ENCODE results near the gene RMDN3. TPM values are rescaled to one million over a fixed set of nuclear protein-coding genes. Genes with fewer than 3 reads are reported as not detected.

RMDN3 gene
- total and polyA plus RNA-seq, 2 of the 13 experiments (the other 11 are each of a cell fraction or from before 2014, with no cell fraction given): 16.8 to 19.5 TPM

DNA sequence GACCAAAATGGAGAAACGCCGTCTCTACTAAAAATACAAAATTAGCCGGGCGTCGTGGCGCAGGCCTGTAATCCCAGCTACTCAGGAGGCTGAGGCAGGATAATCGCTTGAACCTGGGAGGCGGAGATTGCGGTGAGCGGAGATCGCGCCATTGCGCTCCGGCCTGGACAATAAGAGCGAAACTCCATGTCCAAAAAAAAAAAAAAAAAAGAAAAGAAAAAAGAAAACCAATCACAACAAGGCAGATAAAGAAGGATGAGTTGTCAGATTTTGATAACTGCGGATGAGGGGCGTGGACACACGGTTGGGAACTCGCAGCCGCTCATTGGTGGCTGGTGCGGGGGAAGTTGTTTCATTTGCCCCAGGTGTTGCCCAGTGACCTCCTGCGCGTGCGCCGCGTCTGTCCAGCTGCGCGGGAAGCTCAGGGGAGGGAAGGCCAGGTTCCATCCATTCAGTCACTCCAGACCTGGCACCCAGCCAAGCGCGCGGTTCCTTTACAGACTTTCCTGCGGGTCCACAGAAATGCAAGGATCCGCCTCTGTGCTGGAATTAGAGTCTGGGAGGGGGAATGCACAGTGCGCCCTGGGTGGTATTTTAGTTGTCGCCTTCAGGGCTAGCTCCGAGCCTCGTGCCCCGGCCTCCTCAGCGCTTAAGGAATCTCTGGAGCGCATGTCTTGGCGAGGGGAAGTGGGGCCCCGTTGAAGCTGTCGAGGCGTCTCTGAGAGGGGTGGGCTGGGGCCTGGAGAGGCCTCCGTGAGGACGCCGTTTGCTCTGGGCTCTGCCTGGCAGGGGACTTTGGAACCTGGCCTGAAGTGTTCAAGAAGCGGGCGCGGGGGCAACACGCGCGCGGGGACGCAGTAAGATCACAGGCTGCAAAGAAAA, 8.1 kb upstream of the RMDN3 start (continued):
- peak; percentile 22; the same call in 1 of the 2 replicates for TF ChIP-seq ZSCAN31 (CRISPR knock-in tag; IDR thresholded peaks at IDR 0.05; ENCODE audit: low read depth)
- no peak for TF ChIP-seq TBX2 (CRISPR knock-in tag; IDR thresholded peaks at IDR 0.05; ENCODE audit: borderline replicate concordance)
- peak; percentile 71 for TF ChIP-seq NFYC (CRISPR knock-in tag; IDR thresholded peaks at IDR 0.05)
- TF ChIP-seq ZFYVE20 (CRISPR knock-in tag; IDR thresholded peaks at IDR 0.05; ENCODE audit: borderline replicate concordance, low read depth): no peak; the same call in 1 of the 2 replicates
- TF ChIP-seq ZBTB3 (CRISPR knock-in tag; IDR thresholded peaks at IDR 0.05; ENCODE audit: borderline replicate concordance, low read depth): no peak
- TF ChIP-seq ZFX (CRISPR knock-in tag; IDR thresholded peaks at IDR 0.05; ENCODE audit: low read depth): no peak; the same call in 1 of the 2 replicates
- TF ChIP-seq HOXA9 (CRISPR knock-in tag; IDR thresholded peaks at IDR 0.05; ENCODE audit: borderline replicate concordance): no peak
- TF ChIP-seq ZNF20 (CRISPR knock-in tag; IDR thresholded peaks at IDR 0.05): no peak
- TF ChIP-seq ZNF557 (CRISPR knock-in tag; IDR thresholded peaks at IDR 0.05): no peak
- TF ChIP-seq U2AF1 (optimal IDR thresholded peaks at IDR 0.05; ENCODE audit: low read depth, low read length): no peak
- TF ChIP-seq ATRX (CRISPR knock-in tag; IDR thresholded peaks at IDR 0.05; ENCODE audit: borderline replicate concordance): no peak
- TF ChIP-seq NAIF1 (CRISPR knock-in tag; IDR thresholded peaks at IDR 0.05; ENCODE audit: borderline replicate concordance): no peak
- TF ChIP-seq, protein P1, sequence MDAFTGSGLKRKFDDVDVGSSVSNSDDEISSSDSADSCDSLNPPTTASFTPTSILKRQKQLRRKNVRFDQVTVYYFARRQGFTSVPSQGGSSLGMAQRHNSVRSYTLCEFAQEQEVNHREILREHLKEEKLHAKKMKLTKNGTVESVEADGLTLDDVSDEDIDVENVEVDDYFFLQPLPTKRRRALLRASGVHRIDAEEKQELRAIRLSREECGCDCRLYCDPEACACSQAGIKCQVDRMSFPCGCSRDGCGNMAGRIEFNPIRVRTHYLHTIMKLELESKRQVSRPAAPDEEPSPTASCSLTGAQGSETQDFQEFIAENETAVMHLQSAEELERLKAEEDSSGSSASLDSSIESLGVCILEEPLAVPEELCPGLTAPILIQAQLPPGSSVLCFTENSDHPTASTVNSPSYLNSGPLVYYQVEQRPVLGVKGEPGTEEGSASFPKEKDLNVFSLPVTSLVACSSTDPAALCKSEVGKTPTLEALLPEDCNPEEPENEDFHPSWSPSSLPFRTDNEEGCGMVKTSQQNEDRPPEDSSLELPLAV (CRISPR knock-in tag; conservative IDR thresholded peaks at IDR 0.05; ENCODE audit: low read depth): no peak
- peak; percentile 27; the same call in 1 of the 2 replicates for TF ChIP-seq ZNF746 (CRISPR knock-in tag; IDR thresholded peaks at IDR 0.05)
- TF ChIP-seq ZNF558 (CRISPR knock-in tag; IDR thresholded peaks at IDR 0.05; ENCODE audit: borderline replicate concordance): peak; percentile 4; the same call in 1 of the 2 replicates
- TF ChIP-seq GLMP (CRISPR knock-in tag; IDR thresholded peaks at IDR 0.05; ENCODE audit: borderline replicate concordance): no peak
- TF ChIP-seq, protein P2, sequence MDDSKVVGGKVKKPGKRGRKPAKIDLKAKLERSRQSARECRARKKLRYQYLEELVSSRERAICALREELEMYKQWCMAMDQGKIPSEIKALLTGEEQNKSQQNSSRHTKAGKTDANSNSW (CRISPR knock-in tag; IDR thresholded peaks at IDR 0.05; ENCODE audit: borderline replicate concordance): peak; percentile 56; the same call in 1 of the 2 replicates
- TF ChIP-seq, protein P3, sequence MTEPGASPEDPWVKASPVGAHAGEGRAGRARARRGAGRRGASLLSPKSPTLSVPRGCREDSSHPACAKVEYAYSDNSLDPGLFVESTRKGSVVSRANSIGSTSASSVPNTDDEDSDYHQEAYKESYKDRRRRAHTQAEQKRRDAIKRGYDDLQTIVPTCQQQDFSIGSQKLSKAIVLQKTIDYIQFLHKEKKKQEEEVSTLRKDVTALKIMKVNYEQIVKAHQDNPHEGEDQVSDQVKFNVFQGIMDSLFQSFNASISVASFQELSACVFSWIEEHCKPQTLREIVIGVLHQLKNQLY (CRISPR knock-in tag; IDR thresholded peaks at IDR 0.05): no peak
- TF ChIP-seq, protein P4, sequence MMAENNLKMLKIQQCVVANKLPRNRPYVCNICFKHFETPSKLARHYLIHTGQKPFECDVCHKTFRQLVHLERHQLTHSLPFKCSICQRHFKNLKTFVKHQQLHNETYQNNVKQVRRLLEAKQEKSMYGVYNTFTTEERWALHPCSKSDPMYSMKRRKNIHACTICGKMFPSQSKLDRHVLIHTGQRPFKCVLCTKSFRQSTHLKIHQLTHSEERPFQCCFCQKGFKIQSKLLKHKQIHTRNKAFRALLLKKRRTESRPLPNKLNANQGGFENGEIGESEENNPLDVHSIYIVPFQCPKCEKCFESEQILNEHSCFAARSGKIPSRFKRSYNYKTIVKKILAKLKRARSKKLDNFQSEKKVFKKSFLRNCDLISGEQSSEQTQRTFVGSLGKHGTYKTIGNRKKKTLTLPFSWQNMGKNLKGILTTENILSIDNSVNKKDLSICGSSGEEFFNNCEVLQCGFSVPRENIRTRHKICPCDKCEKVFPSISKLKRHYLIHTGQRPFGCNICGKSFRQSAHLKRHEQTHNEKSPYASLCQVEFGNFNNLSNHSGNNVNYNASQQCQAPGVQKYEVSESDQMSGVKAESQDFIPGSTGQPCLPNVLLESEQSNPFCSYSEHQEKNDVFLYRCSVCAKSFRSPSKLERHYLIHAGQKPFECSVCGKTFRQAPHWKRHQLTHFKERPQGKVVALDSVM (CRISPR knock-in tag; IDR thresholded peaks at IDR 0.05): peak; percentile 81; the same call in 1 of the 2 replicates
- no peak for TF ChIP-seq ADNP (CRISPR knock-in tag; IDR thresholded peaks at IDR 0.05)
- no peak for TF ChIP-seq TAF15 (IDR thresholded peaks at IDR 0.05; ENCODE audit: low read depth, low read length, poor library complexity, severe bottlenecking)
- TF ChIP-seq POGZ (CRISPR knock-in tag; IDR thresholded peaks at IDR 0.05): peak; percentile 33; the same call in 1 of the 2 replicates

All from HepG2 (cell line).